HepG2 (cell line): ENCODE results near the gene SRSF4. TPM values are rescaled to one million over a fixed set of nuclear protein-coding genes. Genes with fewer than 3 reads are reported as not detected.
A peak's percentile ranks its signal among the peaks of the same experiment; 100 is the strongest.

Experiments
- ADNP ChIP-seq: sonication (generic); formaldehyde crosslinking; IDR thresholded peaks from 2 replicates; pipeline ENCODE4 v1.4.0; 2020; ENCODE audit warnings: missing genetic modification reagents
- ATF4 ChIP-seq, 2 experiments: fragments of 450-650 bp in 1 of 2; sonication (generic) in 1 of 2; formaldehyde crosslinking; IDR thresholded peaks; 2 replicates each; pipeline versions ENCODE4 v1.5.0 to v1.8.0; 2020 to 2022; ENCODE audit warnings: mild to moderate bottlenecking in 1 of 2, missing genetic modification reagents in 1 of 2
- EED ChIP-seq: sonication (generic); formaldehyde crosslinking; IDR thresholded peaks from 2 replicates; pipeline ENCODE4 v1.5.0; 2020; ENCODE audit warnings: mild to moderate bottlenecking, missing genetic modification reagents
- FOSL1 ChIP-seq: sonication (generic); formaldehyde crosslinking; IDR thresholded peaks from 2 replicates; pipeline ENCODE4 v1.9.0; 2021; ENCODE audit warnings: missing genetic modification reagents, borderline replicate concordance
- GATAD2A ChIP-seq: IDR thresholded peaks from 2 replicates; pipeline ENCODE4 v1.6.1; 2016
- HMG20B ChIP-seq: conservative IDR thresholded peaks from 2 replicates; pipeline ENCODE4 v1.6.1; 2016; ENCODE audit warnings: missing genetic modification reagents, missing compliant biosample characterization
- IRF9 ChIP-seq: sonication (generic); formaldehyde crosslinking; IDR thresholded peaks from 2 replicates; pipeline ENCODE4 v1.8.0; 2022; ENCODE audit warnings: missing genetic modification reagents, mild to moderate bottlenecking, borderline replicate concordance
- MEIS2 ChIP-seq: sonication (generic); formaldehyde crosslinking; IDR thresholded peaks from 2 replicates; pipeline ENCODE4 v1.9.0; 2021; ENCODE audit warnings: mild to moderate bottlenecking, missing genetic modification reagents
- MTA3 ChIP-seq: sonication (generic); formaldehyde crosslinking; IDR thresholded peaks from 2 replicates; pipeline ENCODE4 v1.4.0; 2020; ENCODE audit warnings: missing genetic modification reagents
- MTERF4 ChIP-seq: sonication (generic); formaldehyde crosslinking; IDR thresholded peaks from 2 replicates; pipeline ENCODE4 v1.8.0; 2023; ENCODE audit warnings: mild to moderate bottlenecking, missing genetic modification reagents
- NKX3-1 ChIP-seq: sonication (generic); formaldehyde crosslinking; IDR thresholded peaks from 2 replicates; pipeline ENCODE4 v1.5.0; 2020; ENCODE audit warnings: missing genetic modification reagents
- NR1H2 ChIP-seq: sonication (generic); formaldehyde crosslinking; IDR thresholded peaks from 2 replicates; pipeline ENCODE4 v1.8.1; 2022; ENCODE audit warnings: low read depth, missing genetic modification reagents, borderline replicate concordance
- PAX8 ChIP-seq: sonication (generic); formaldehyde crosslinking; IDR thresholded peaks from 2 replicates; pipeline ENCODE4 v1.8.0; 2022; ENCODE audit warnings: mild to moderate bottlenecking, missing genetic modification reagents, borderline replicate concordance
- PRDM15 ChIP-seq: sonication (generic); formaldehyde crosslinking; IDR thresholded peaks from 2 replicates; pipeline ENCODE4 v1.4.0; 2020; ENCODE audit warnings: missing genetic modification reagents
- ZBTB7B ChIP-seq: sonication (generic); formaldehyde crosslinking; IDR thresholded peaks from 2 replicates; pipeline ENCODE4 v1.4.0; 2020; ENCODE audit warnings: missing genetic modification reagents
- ZFP1 ChIP-seq: IDR thresholded peaks from 2 replicates; pipeline ENCODE4 v1.6.1; 2016
- ZNF101 ChIP-seq: sonication (generic); formaldehyde crosslinking; IDR thresholded peaks from 2 replicates; pipeline ENCODE4 v1.4.0; 2020; ENCODE audit warnings: mild to moderate bottlenecking, low read depth, missing genetic modification reagents, borderline replicate concordance
- ZNF121 ChIP-seq: sonication (generic); formaldehyde crosslinking; IDR thresholded peaks from 2 replicates; pipeline ENCODE4 v1.5.0; 2020; ENCODE audit warnings: mild to moderate bottlenecking, missing genetic modification reagents
- ZNF160 ChIP-seq: sonication (generic); formaldehyde crosslinking; IDR thresholded peaks from 2 replicates; pipeline ENCODE4 v1.8.0; 2022; ENCODE audit warnings: mild to moderate bottlenecking, inconsistent platforms, missing genetic modification reagents
- ZNF431 ChIP-seq: sonication (generic); formaldehyde crosslinking; IDR thresholded peaks from 2 replicates; pipeline ENCODE4 v1.9.0; 2022; ENCODE audit warnings: missing genetic modification reagents, low read depth, mild to moderate bottlenecking, borderline replicate concordance
- ZNF577 ChIP-seq: sonication (generic); formaldehyde crosslinking; IDR thresholded peaks from 2 replicates; pipeline ENCODE4 v1.4.0; 2020; ENCODE audit warnings: mild to moderate bottlenecking, low read depth, missing genetic modification reagents, borderline replicate concordance
- ZSCAN12 ChIP-seq: sonication (generic); formaldehyde crosslinking; IDR thresholded peaks from 2 replicates; pipeline ENCODE4 v1.9.0; 2021; ENCODE audit warnings: mild to moderate bottlenecking, missing genetic modification reagents
- polyA plus RNA-seq, 8 experiments: library from polyadenylated mRNA; depleted of rRNA in 3 of 8; stranded (reverse) in 7 of 8; unstranded in 1 of 8; fragments of >200 nt; fragmentation: Illumina TruSeq in 4 of 8; extraction: Trizol in 4 of 8; gene quantifications; 2 replicates each; pipeline versions ENCODE4 v1.2.1 to v1.2.3, GENCODE V29; 2011 to 2016; ENCODE audit warnings: low read depth in 4 of 8, missing spikeins in 1 of 8, mixed read lengths in 1 of 8; ENCODE audit not compliant: insufficient read depth in 1 of 8
- total RNA-seq, 5 experiments: library from RNA; depleted of rRNA; stranded (reverse); fragments of >200 nt; fragmentation: Illumina TruSeq; extraction: Trizol; gene quantifications; 2 replicates each; pipeline ENCODE4 v1.2.3, GENCODE V29; 2016; ENCODE audit warnings: low read depth in 1 of 5

SRSF4 gene
- total and polyA plus RNA-seq, 2 of the 13 experiments (the other 11 are each of a cell fraction or from before 2014, with no cell fraction given): 37.7 to 50.9 TPM

- TF ChIP-seq ZFP1 (CRISPR knock-in tag) (no peak), ZNF431 (CRISPR knock-in tag) (no peak), MEIS2 (CRISPR knock-in tag) (peak; percentile 65; the same call in 1 of the 2 replicates), ZBTB7B (CRISPR knock-in tag) (no peak; the same call in 1 of the 2 replicates), PRDM15 (CRISPR knock-in tag) (no peak), ZNF121 (CRISPR knock-in tag) (no peak), HMG20B (CRISPR knock-in tag) (no peak), NKX3-1 (no peak), EED (no peak), ZNF160 (CRISPR knock-in tag) (no peak), ADNP (CRISPR knock-in tag) (peak; percentile 24; the same call in 1 of the 2 replicates), ZNF101 (CRISPR knock-in tag) (no peak), MTA3 (CRISPR knock-in tag) (no peak), FOSL1 (CRISPR knock-in tag) (no peak), NR1H2 (CRISPR knock-in tag) (peak; percentile 43; the same call in 1 of the 2 replicates), ZNF577 (CRISPR knock-in tag) (no peak), PAX8 (CRISPR knock-in tag) (no peak), ZSCAN12 (CRISPR knock-in tag) (no peak), MTERF4 (0 out of 2 replicates have a peak, but pooled peaks have one; percentile 50), IRF9 (CRISPR knock-in tag) (peak; percentile 82; the same call in 1 of the 2 replicates), GATAD2A (CRISPR knock-in tag) (peak; percentile 63; the same call in 1 of the 2 replicates), ATF4 (CRISPR knock-in tag; IDR thresholded peaks at IDR 0.05) (no peak; a peak in 1 of 4 replicates)
Measured at GRCh38 chr1:29230553-29231378, 49.1 kb upstream of the SRSF4 start, which contains the start of gene MECR (continued).
